IPS DF 4.7 (cell line): Measurements from ENCODE around the gene CCNJL.

Experiments
- DNase-seq: peaks from one replicate; pipeline ENCODE4 v3.0.0-alpha.2; 2013; ENCODE audit warnings: low spot score; ENCODE audit errors: extremely low read depth

The CCNJL gene

GRCh38 chr5:160293386-160293785, 19.0 kb downstream of the CCNJL start:
- DNase-seq, result no peak

- no peak for DNase-seq
Measured at GRCh38 chr5:160291467-160291866, 20.9 kb downstream of the CCNJL start.

- DNase-seq, result no peak
Measured at GRCh38 chr5:160290751-160291150, 21.6 kb downstream of the CCNJL start.

GRCh38 chr5:160289721-160290120, 22.6 kb downstream of the CCNJL start:
- DNase-seq, result no peak

- DNase-seq, result no peak
Measured at GRCh38 chr5:160289356-160289651, 23.1 kb downstream of the CCNJL start.

GRCh38 chr5:160287378-160288051, 24.8 kb downstream of the CCNJL start:
- no peak for DNase-seq

GRCh38 chr5:160286947-160287346, 25.4 kb downstream of the CCNJL start:
- DNase-seq, result no peak

GRCh38 chr5:160285316-160285715, 27.0 kb downstream of the CCNJL start:
- no peak for DNase-seq

- no peak for DNase-seq
Measured at GRCh38 chr5:160284291-160284873, 28.0 kb downstream of the CCNJL start.

- no peak for DNase-seq
Measured at GRCh38 chr5:160281275-160281674, 31.1 kb downstream of the CCNJL start.

- DNase-seq, result no peak
Measured at GRCh38 chr5:160280384-160281095, 31.8 kb downstream of the CCNJL start.

- no peak for DNase-seq
Measured at GRCh38 chr5:160278343-160278742, 34.0 kb downstream of the CCNJL start.

GRCh38 chr5:160274483-160274931, 37.9 kb downstream of the CCNJL start:
- DNase-seq, result no peak

- DNase-seq, result no peak
Measured at GRCh38 chr5:160272889-160273288, 39.5 kb downstream of the CCNJL start.

GRCh38 chr5:160272264-160272663, 40.1 kb downstream of the CCNJL start:
- DNase-seq, result no peak

- DNase-seq, result no peak
Measured at GRCh38 chr5:160271836-160272235, 40.5 kb downstream of the CCNJL start.

- DNase-seq, result no peak
Measured at GRCh38 chr5:160271396-160271795, 41.0 kb downstream of the CCNJL start.

GRCh38 chr5:160270704-160271103, 41.7 kb downstream of the CCNJL start:
- no peak for DNase-seq

GRCh38 chr5:160269017-160269416, 43.3 kb downstream of the CCNJL start:
- DNase-seq, result no peak

GRCh38 chr5:160268121-160268520, 44.2 kb downstream of the CCNJL start:
- no peak for DNase-seq

GRCh38 chr5:160266752-160267345, 45.5 kb downstream of the CCNJL start:
- DNase-seq, result peak; percentile 76

- no peak for DNase-seq
Measured at GRCh38 chr5:160266044-160266443, 46.3 kb downstream of the CCNJL start.
